HCT116 (cell line): Measurements from ENCODE around the gene DLST. TPM values are rescaled to one million over a fixed set of nuclear protein-coding genes. Genes with fewer than 3 reads are reported as not detected.

Source experiments
- ATAC-seq: fragments of 200-7000 bp; cut with Tn5 transposase; 2 replicates; pipeline ENCODE4 v1.9.1; 2020; ENCODE audit warnings: mild to moderate bottlenecking, moderate library complexity
- BruUV-seq: library from RNA; stranded (reverse); fragments of 400-500 nt; replicated peaks from 2 replicates; lab custom pipeline; 2021; lab: Mats Ljungman, UMichigan
- CTCF ChIA-PET: fragments of 300-600 bp; sonication (Branson Sonifier 250); formaldehyde crosslinking; loops from one replicate; lab custom pipeline; 2021; ENCODE audit warnings: antibody characterized with exemption; lab: Charles Lee
- POLR2A ChIA-PET: fragments of 300-600, 350-600 bp; sonication (Branson Sonifier 250); formaldehyde crosslinking; loops from one replicate; lab custom pipeline; 2021; ENCODE audit warnings: antibody characterized with exemption; lab: Charles Lee
- RAD21 ChIA-PET, 2 experiments: fragments of 300-600 bp; sonication (Branson Sonifier 250); formaldehyde crosslinking; loops; one replicate each; lab custom pipeline; 2023; ENCODE audit warnings: low total read pairs in 2 of 2; ENCODE audit not compliant: uncharacterized antibody in 2 of 2, unreplicated experiment in 2 of 2, low non-redundant PET in 1 of 2; lab: Charles Lee
- DNase-seq: peaks from one replicate; pipeline ENCODE4 v3.0.0-alpha.2; 2010; ENCODE audit warnings: low read depth, low spot score
- H2AFZ ChIP-seq: fragments of 200-600 bp; shearing (Covaris generic), sonication (generic); 2 replicates; pipeline ENCODE4 v1.6.1; 2017; ENCODE audit warnings: low read depth, mixed run types, mixed read lengths, antibody characterized with exemption, low read length; ENCODE audit not compliant: poor library complexity, severe bottlenecking
- H3K27ac ChIP-seq: 2 replicates; pipeline ENCODE4 v1.5.1; 2012; ENCODE audit warnings: low read depth, low read length
- H3K27me3 ChIP-seq: fragments of 200-600 bp; sonication (generic); 2 replicates; pipeline ENCODE4 v1.6.1; 2016; ENCODE audit warnings: mixed run types, low read length, mixed read lengths; ENCODE audit not compliant: insufficient read depth
- H3K36me3 ChIP-seq, 2 experiments: fragments of 200-500 bp in 1 of 2; fragments of 200-600 bp in 1 of 2; sonication (Bioruptor generic) in 1 of 2; sonication (generic) in 1 of 2; 2 replicates each; pipeline versions ENCODE4 v1.5.1 to v1.6.1; 2014 to 2016; ENCODE audit warnings: low read length in 2 of 2, inconsistent platforms in 1 of 2, mixed read lengths in 1 of 2, mixed run types in 1 of 2; ENCODE audit not compliant: insufficient read depth in 2 of 2, control insufficient read depth in 1 of 2
- H3K4me1 ChIP-seq, 2 experiments: fragments of 200-600 bp in 1 of 2; sonication (generic) in 1 of 2; 2 replicates each; pipeline versions ENCODE4 v1.5.1 to v1.6.1; 2012 to 2017; ENCODE audit warnings: low read length in 2 of 2, inconsistent platforms in 1 of 2, mild to moderate bottlenecking in 1 of 2, mixed read lengths in 1 of 2, mixed run types in 1 of 2, moderate library complexity in 1 of 2; ENCODE audit not compliant: insufficient read depth in 2 of 2, control insufficient read depth in 1 of 2
- H3K4me2 ChIP-seq: fragments of 200-600 bp; sonication (generic); 2 replicates; pipeline ENCODE4 v1.6.1; 2017; ENCODE audit warnings: mixed run types, low read length, mixed read lengths
- H3K4me3 ChIP-seq, 2 experiments: fragments of 200-600 bp in 1 of 2; sonication (generic) in 1 of 2; replicated peaks in 1 of 2; 2 replicates each; pipeline ENCODE4 v1.5.1; 2011 to 2016; ENCODE audit warnings: low read length in 2 of 2, control low read depth in 1 of 2, low read depth in 1 of 2, mild to moderate bottlenecking in 1 of 2, mixed read lengths in 1 of 2, mixed run types in 1 of 2
- H3K79me2 ChIP-seq: fragments of 200-600 bp; sonication (generic); 2 replicates; pipeline ENCODE4 v1.6.1; 2017; ENCODE audit warnings: mild to moderate bottlenecking, mixed run types, low read length, moderate library complexity, mixed read lengths; ENCODE audit not compliant: insufficient read depth
- H3K9ac ChIP-seq: fragments of 200-600 bp; sonication (generic); 2 replicates; pipeline ENCODE4 v1.6.1; 2016; ENCODE audit warnings: low read length, mixed read lengths
- H3K9me2 ChIP-seq: fragments of 200-600 bp; sonication (generic), shearing (Covaris generic); 2 replicates; pipeline ENCODE4 v1.6.1; 2017; ENCODE audit warnings: mixed run types, mild to moderate bottlenecking, moderate library complexity; ENCODE audit not compliant: insufficient read depth
- H3K9me3 ChIP-seq, 2 experiments: fragments of 200-500 bp in 1 of 2; fragments of 200-600 bp in 1 of 2; sonication (Bioruptor generic) in 1 of 2; sonication (generic) in 1 of 2; 2 replicates each; pipeline ENCODE4 v1.6.1; 2014 to 2017; ENCODE audit warnings: low read length in 2 of 2, mixed read lengths in 2 of 2, inconsistent platforms in 1 of 2, low read depth in 1 of 2, mild to moderate bottlenecking in 1 of 2, mixed run types in 1 of 2, moderate library complexity in 1 of 2; ENCODE audit not compliant: control insufficient read depth in 1 of 2, insufficient read depth in 1 of 2
- H4K20me1 ChIP-seq: fragments of 200-600 bp; sonication (generic), shearing (Covaris generic); 2 replicates; pipeline ENCODE4 v1.6.1; 2017; ENCODE audit warnings: mixed run types, mild to moderate bottlenecking, moderate library complexity; ENCODE audit not compliant: insufficient read depth
- CBX3 ChIP-seq: IDR thresholded peaks from 2 replicates; pipeline ENCODE4 v1.6.1; 2012; ENCODE audit warnings: low read depth
- CTCF ChIP-seq, 3 experiments: fragments of 200-600 bp in 1 of 3; sonication (generic) in 1 of 3; IDR thresholded peaks in 2 of 3; conservative IDR thresholded peaks in 1 of 3; 2 replicates each; pipeline ENCODE4 v1.5.1; 2012 to 2017; ENCODE audit warnings: low read depth in 2 of 3, low read length in 2 of 3, antibody characterized with exemption in 1 of 3, borderline replicate concordance in 1 of 3, control low read depth in 1 of 3, mild to moderate bottlenecking in 1 of 3, mixed read lengths in 1 of 3, mixed run types in 1 of 3, moderate library complexity in 1 of 3; ENCODE audit not compliant: insufficient read depth in 1 of 3
- EGR1 ChIP-seq: IDR thresholded peaks from 2 replicates; pipeline ENCODE4 v1.6.1; 2012; ENCODE audit warnings: low read depth
- ELF1 ChIP-seq: IDR thresholded peaks from 2 replicates; pipeline ENCODE4 v1.6.1; 2012; ENCODE audit warnings: low read depth, borderline replicate concordance
- EZH2 ChIP-seq: fragments of 200-600 bp; sonication (generic); IDR thresholded peaks from 2 replicates; pipeline ENCODE4 v1.6.1; 2017; ENCODE audit warnings: antibody characterized with exemption, mixed run types
- EZH2phosphoT487 ChIP-seq: fragments of 200-600 bp; IDR thresholded peaks from 2 replicates; pipeline ENCODE4 v1.6.1; 2018; ENCODE audit warnings: antibody characterized with exemption, borderline replicate concordance
- POLR2A ChIP-seq: IDR thresholded peaks from 2 replicates; pipeline ENCODE4 v1.7.0; 2011; ENCODE audit warnings: borderline replicate concordance; ENCODE audit not compliant: insufficient read depth, insufficient read length; ENCODE audit errors: extremely low read depth
- POLR2AphosphoS5 ChIP-seq: IDR thresholded peaks from 2 replicates; pipeline ENCODE4 v1.6.1; 2011; ENCODE audit warnings: mild to moderate bottlenecking, low read depth, low read length, moderate library complexity
- RAD21 ChIP-seq: IDR thresholded peaks from 2 replicates; pipeline ENCODE4 v1.6.1; 2012; ENCODE audit warnings: low read depth, mild to moderate bottlenecking
- SIN3A ChIP-seq: IDR thresholded peaks from 2 replicates; pipeline ENCODE4 v1.6.1; 2012; ENCODE audit warnings: low read depth
- ZBTB33 ChIP-seq: IDR thresholded peaks from 2 replicates; pipeline ENCODE4 v1.6.1; 2011; ENCODE audit warnings: mild to moderate bottlenecking, low read length, moderate library complexity; ENCODE audit not compliant: insufficient replicate concordance; ENCODE audit errors: extremely low read depth
- ZFX ChIP-seq: fragments of 450-650 bp; IDR thresholded peaks from 2 replicates; pipeline ENCODE4 v1.6.1; 2017
- ZNF274 ChIP-seq: fragments of 200-500 bp; sonication (Bioruptor generic); IDR thresholded peaks from 2 replicates; pipeline ENCODE4 v1.6.1; 2014; ENCODE audit warnings: mild to moderate bottlenecking, low read depth, low read length, inconsistent platforms
- intact Hi-C: fragments of 100-400 bp; cut with micrococcal nuclease; formaldehyde crosslinking; loops from 2 replicates; pipeline ENCODE4 v1.10.0; 2022
- total RNA-seq: library from RNA; stranded (reverse); gene quantifications from one replicate; pipeline ENCODE4 v1.2.1, GENCODE V29; 2021; ENCODE audit not compliant: unreplicated experiment
- TF ChIP-seq, protein P1 (sequence below): IDR thresholded peaks from 2 replicates; pipeline ENCODE4 v1.6.1; 2012
- TF ChIP-seq, protein P2 (sequence below): IDR thresholded peaks from 2 replicates; pipeline ENCODE4 v1.6.1; 2012; ENCODE audit warnings: low read depth
- TF ChIP-seq, protein P3 (sequence below): IDR thresholded peaks from 2 replicates; pipeline ENCODE4 v1.6.1; 2012

Gene DLST
- total RNA-seq, 1 experiment from 2014 or later, result 101 TPM

DNA sequence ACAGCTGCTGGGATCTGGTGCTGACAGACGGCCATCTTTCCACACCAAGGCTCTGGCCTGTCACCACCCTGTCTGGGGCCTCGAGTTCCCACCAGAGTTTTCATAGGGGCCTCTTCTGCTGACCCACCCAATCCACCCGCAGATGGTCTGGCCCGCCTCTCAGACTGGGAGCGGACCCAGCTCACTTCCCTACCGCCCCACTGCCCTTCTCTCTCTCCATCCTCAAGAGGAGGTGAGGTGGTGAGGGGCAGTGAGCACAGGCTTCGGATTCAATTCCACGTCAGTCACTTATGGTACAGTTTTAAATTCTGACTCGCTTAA is 53.6 kb downstream of the DLST start:
- no peak overlapping the region for H2AFZ ChIP-seq
- DNase-seq (no peak), ATAC-seq (no peak)
- no peak overlapping the region for H3K4me2 ChIP-seq
- no peaks in the 10 kb centered on the region for H3K27me3 ChIP-seq
- H3K79me2 ChIP-seq, result no peaks in the 10 kb centered on the region
- no peak overlapping the region for H3K9ac ChIP-seq
- no peaks in the 10 kb centered on the region for H3K9me2 ChIP-seq
- no peak overlapping the region for H3K4me3 ChIP-seq
- no peaks in the 10 kb centered on the region for H4K20me1 ChIP-seq
- H3K27ac ChIP-seq, result no peak overlapping the region
- intact Hi-C loops, result no loop called here
- ChIA-PET CTCF (interaction anchor here (2.4 kb wide), 1 partner anchor 9 kb away, joined by 12 read pairs; no protein-coding TSS in a partner anchor), RAD21 (no interaction called here), POLR2A (no interaction called here)
- peaks cover 4 to 8% of the 10 kb centered on the region in 2 experiments; a peak in 3 of 4 replicates for H3K4me1 ChIP-seq
- H3K9me3 ChIP-seq, result no peaks in the 10 kb centered on the region
- no peaks in the 10 kb centered on the region for H3K36me3 ChIP-seq
- TF ChIP-seq POLR2A (no peak), CBX3 (no peak), ZFX (no peak), EGR1 (no peak), SIN3A (no peak), ZNF274 (no peak), RAD21 (no peak), POLR2AphosphoS5 (no peak), CTCF (IDR thresholded peaks at IDR 0.05 in 2 of 3, conservative IDR thresholded peaks at IDR 0.05 in 1 of 3; ENCODE audit: borderline replicate concordance in 1 of 3, insufficient read depth in 1 of 3, low read depth in 2 of 3, low read length in 2 of 3) (no peak), ZBTB33 (no peak), EZH2 (no peak), ELF1 (no peak), EZH2phosphoT487 (no peak)
- TF ChIP-seq, protein P1, sequence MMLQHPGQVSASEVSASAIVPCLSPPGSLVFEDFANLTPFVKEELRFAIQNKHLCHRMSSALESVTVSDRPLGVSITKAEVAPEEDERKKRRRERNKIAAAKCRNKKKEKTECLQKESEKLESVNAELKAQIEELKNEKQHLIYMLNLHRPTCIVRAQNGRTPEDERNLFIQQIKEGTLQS, result no peak
- TF ChIP-seq, protein P2, sequence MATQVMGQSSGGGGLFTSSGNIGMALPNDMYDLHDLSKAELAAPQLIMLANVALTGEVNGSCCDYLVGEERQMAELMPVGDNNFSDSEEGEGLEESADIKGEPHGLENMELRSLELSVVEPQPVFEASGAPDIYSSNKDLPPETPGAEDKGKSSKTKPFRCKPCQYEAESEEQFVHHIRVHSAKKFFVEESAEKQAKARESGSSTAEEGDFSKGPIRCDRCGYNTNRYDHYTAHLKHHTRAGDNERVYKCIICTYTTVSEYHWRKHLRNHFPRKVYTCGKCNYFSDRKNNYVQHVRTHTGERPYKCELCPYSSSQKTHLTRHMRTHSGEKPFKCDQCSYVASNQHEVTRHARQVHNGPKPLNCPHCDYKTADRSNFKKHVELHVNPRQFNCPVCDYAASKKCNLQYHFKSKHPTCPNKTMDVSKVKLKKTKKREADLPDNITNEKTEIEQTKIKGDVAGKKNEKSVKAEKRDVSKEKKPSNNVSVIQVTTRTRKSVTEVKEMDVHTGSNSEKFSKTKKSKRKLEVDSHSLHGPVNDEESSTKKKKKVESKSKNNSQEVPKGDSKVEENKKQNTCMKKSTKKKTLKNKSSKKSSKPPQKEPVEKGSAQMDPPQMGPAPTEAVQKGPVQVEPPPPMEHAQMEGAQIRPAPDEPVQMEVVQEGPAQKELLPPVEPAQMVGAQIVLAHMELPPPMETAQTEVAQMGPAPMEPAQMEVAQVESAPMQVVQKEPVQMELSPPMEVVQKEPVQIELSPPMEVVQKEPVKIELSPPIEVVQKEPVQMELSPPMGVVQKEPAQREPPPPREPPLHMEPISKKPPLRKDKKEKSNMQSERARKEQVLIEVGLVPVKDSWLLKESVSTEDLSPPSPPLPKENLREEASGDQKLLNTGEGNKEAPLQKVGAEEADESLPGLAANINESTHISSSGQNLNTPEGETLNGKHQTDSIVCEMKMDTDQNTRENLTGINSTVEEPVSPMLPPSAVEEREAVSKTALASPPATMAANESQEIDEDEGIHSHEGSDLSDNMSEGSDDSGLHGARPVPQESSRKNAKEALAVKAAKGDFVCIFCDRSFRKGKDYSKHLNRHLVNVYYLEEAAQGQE, result no peak
- TF ChIP-seq, protein P3, sequence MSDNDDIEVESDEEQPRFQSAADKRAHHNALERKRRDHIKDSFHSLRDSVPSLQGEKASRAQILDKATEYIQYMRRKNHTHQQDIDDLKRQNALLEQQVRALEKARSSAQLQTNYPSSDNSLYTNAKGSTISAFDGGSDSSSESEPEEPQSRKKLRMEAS, result no peak
- BruUV-seq, result no TSS peak
